Right cardiac atrium (tissue), 5 donors: ENCODE measurements around the gene APOO. TPM values are rescaled to one million over a fixed set of nuclear protein-coding genes. Genes with fewer than 3 reads are reported as not detected.

Experiments
- ATAC-seq, 2 donors: fragments of 200-7000 bp; cut with Tn5 transposase; one replicate each; pipeline versions ENCODE4 v1.8.0 to v1.9.1; 2020; ENCODE audit warnings: moderate library complexity in 2 of 2, mild to moderate bottlenecking in 1 of 2
- DNase-seq, 3 donors: peaks; one replicate each; pipeline ENCODE4 v3.0.0-alpha.2; 2020
- H3K27ac ChIP-seq: one replicate; pipeline ENCODE4 v1.5.1; 2013; ENCODE audit warnings: mild to moderate bottlenecking, low read length, control low read depth, moderate library complexity
- H3K27me3 ChIP-seq: one replicate; pipeline ENCODE4 v1.6.1; 2013; ENCODE audit not compliant: control insufficient read depth, insufficient read depth
- H3K4me1 ChIP-seq: one replicate; pipeline ENCODE4 v1.6.1; 2013; ENCODE audit warnings: low read length; ENCODE audit not compliant: control insufficient read depth, insufficient read depth
- H3K4me3 ChIP-seq: one replicate; pipeline ENCODE4 v1.5.1; 2013; ENCODE audit warnings: low read length, control low read depth
- H3K9me3 ChIP-seq: one replicate; pipeline ENCODE4 v1.6.1; 2013; ENCODE audit warnings: low read length; ENCODE audit not compliant: control insufficient read depth
- WGBS: extraction: QIAGEN DNeasy Blood & Tissue Kit; methylation state at CpG from one replicate; pipeline ENCODE4 v1.1.7; 2013; 5-methylcytosine and 5-hydroxymethylcytosine counted together
- intact Hi-C, 4 donors: fragments of 100-400 bp; cut with DNase I; formaldehyde crosslinking; loops; one replicate each; pipeline versions ENCODE4 v1.11.0 to v1.14.0; 2022 to 2023
- polyA plus RNA-seq: library from polyadenylated mRNA; stranded (reverse); fragments of 200-250 nt; gene quantifications from one replicate; pipeline ENCODE4 v1.2.3, GENCODE V29; 2013
- total RNA-seq, 4 donors: library from RNA; stranded (reverse); fragmentation: NEBNext Ultra II Directional; extraction: Animal tissue kit (Norgen Biotek cat#: 25700); gene quantifications; one replicate each; pipeline ENCODE4 v1.2.1, GENCODE V29; 2021
- donor health status: healthy with polysubstance abuse.
- donor health status: DM: no; HTN: yes; CAD: no.
- donor health status: DM: no; HTN: no; CAD: no.
- donor health status: DM: no; HTN: yes; CAD: no; lungs with severe emphysema.
- donor health status: DM: yes; HTN: yes; CAD: no.

APOO gene
- total and polyA plus RNA-seq, 5 donors: 65.7 to 105 (median 85.3) TPM

- ATAC-seq: no peak
- peak overlapping the region; percentile 45 for H3K27ac ChIP-seq
Observed at GRCh38 chrX:23786268-23786815, 121.4 kb downstream of the APOO start.

GRCh38 chrX:23785580-23785979 is 122.2 kb downstream of the APOO start:
- H3K27ac ChIP-seq: no peak overlapping the region
- 46% methylated on average over 2 of the region's 2 CpGs for WGBS

More at GRCh38 chrX:23786268-23786815, 121.4 kb downstream of the APOO start:
- 58% methylated on average over 11 of the region's 11 CpGs for WGBS
- DNase-seq: no peak
- Histone ChIP-seq H3K4me3 (no peak overlapping the region), H3K9me3 (no peaks in the 10 kb centered on the region), H3K4me1 (peaks cover 1% of the 10 kb centered on the region), H3K27me3 (no peaks in the 10 kb centered on the region)
- intact Hi-C loops: no loop called here

GRCh38 chrX:23784470-23785331 is 123.0 kb downstream of the APOO start:
- no peak for DNase-seq

More at GRCh38 chrX:23785580-23785979, 122.2 kb downstream of the APOO start:
- H3K9me3 ChIP-seq: no peaks in the 10 kb centered on the region
- no peak for DNase-seq
- peak in 1 of 2 donors; percentile 33 for ATAC-seq
- H3K4me1 ChIP-seq: peaks cover 1% of the 10 kb centered on the region
- H3K4me3 ChIP-seq: peak overlapping the region; percentile 75
- H3K27me3 ChIP-seq: no peaks in the 10 kb centered on the region
- intact Hi-C loops: no loop called here

GRCh38 chrX:23783589-23784469 is 123.9 kb downstream of the APOO start:
- peak in 1 of 2 donors; percentile 3 for ATAC-seq

More at GRCh38 chrX:23784470-23785331, 123.0 kb downstream of the APOO start:
- no peaks in the 10 kb centered on the region for H3K9me3 ChIP-seq
- intact Hi-C loops: loop anchor here in 3 of 4 donors (5.0 kb wide), 1 partner anchor 118 kb away; no protein-coding TSS in a partner anchor
- no peaks in the 10 kb centered on the region for H3K27me3 ChIP-seq
- 46% methylated on average over 8 of the region's 8 CpGs for WGBS
- peak overlapping the region; percentile 75 for H3K4me3 ChIP-seq
- peak overlapping the region; percentile 89 for H3K27ac ChIP-seq
- no peak for ATAC-seq
- peaks cover 1% of the 10 kb centered on the region for H3K4me1 ChIP-seq

More at GRCh38 chrX:23783589-23784469, 123.9 kb downstream of the APOO start:
- 17% methylated on average over 21 of the region's 21 CpGs for WGBS
- peak overlapping the region; percentile 75 for H3K4me3 ChIP-seq
- intact Hi-C loops: loop anchor here (2.0 to 5.0 kb wide), 2 partner anchors 117 to 118 kb away; no protein-coding TSS in a partner anchor
- peak in 1 of 3 donors; percentile 55 for DNase-seq
- H3K27ac ChIP-seq: peak overlapping the region; percentile 97
- no peaks in the 10 kb centered on the region for H3K27me3 ChIP-seq
- H3K9me3 ChIP-seq: no peaks in the 10 kb centered on the region
- H3K4me1 ChIP-seq: peaks cover 1% of the 10 kb centered on the region

Other genes with a start within 250 kb of the APOO start
- 10 to 100 TPM; 71.9 to 83.6 (median 78.0) TPM for gene PRDX4, start 240.4 kb downstream of the APOO start, total RNA-seq
- gene PRDX4, start 240.4 kb downstream of the APOO start, polyA plus RNA-seq: 88.4 TPM
- gene ACOT9, start 164.7 kb downstream of the APOO start, total RNA-seq: 10 to 100 TPM; 33.5 to 50.2 (median 38.3) TPM
- 42.3 TPM for gene ACOT9, start 164.7 kb downstream of the APOO start, polyA plus RNA-seq
- gene SAT1, start 124.8 kb downstream of the APOO start, total RNA-seq: 100 to 1,000 TPM; 275 to 486 (median 317) TPM
- 523 TPM for gene SAT1, start 124.8 kb downstream of the APOO start, polyA plus RNA-seq
- gene CXorf58, start 68 bp upstream of the APOO start, total RNA-seq: under 1 TPM in 3 of 4 donors, not detected in 1; 0.31 to 0.65 (median 0.45) TPM
- 0.09 TPM for gene CXorf58, start 68 bp upstream of the APOO start, polyA plus RNA-seq
- gene KLHL15, start 119.2 kb upstream of the APOO start, total RNA-seq: 1 to 10 TPM; 5.7 to 7.0 (median 6.0) TPM
- 3.2 TPM for gene KLHL15, start 119.2 kb upstream of the APOO start, polyA plus RNA-seq
- gene EIF2S3, start 147.0 kb upstream of the APOO start, total RNA-seq: 10 to 100 TPM; 73.8 to 97.4 (median 88.1) TPM
- 32.6 TPM for gene EIF2S3, start 147.0 kb upstream of the APOO start, polyA plus RNA-seq
- 10 to 100 TPM; 36.0 to 64.4 (median 50.7) TPM for gene ZFX, start 241.8 kb upstream of the APOO start, total RNA-seq
- gene ZFX, start 241.8 kb upstream of the APOO start, polyA plus RNA-seq: 5.6 TPM